Ishikawa (cell line): ENCODE data around the gene CISD3.

Experiments used
- CEBPB ChIP-seq: IDR thresholded peaks from 2 replicates; pipeline ENCODE4 v1.6.1; 2012
- CREB1 ChIP-seq: IDR thresholded peaks from 2 replicates; pipeline ENCODE4 v1.6.1; 2012; ENCODE audit warnings: low read depth
- EGR1 ChIP-seq: IDR thresholded peaks from 2 replicates; pipeline ENCODE4 v1.6.1; 2012
- EP300 ChIP-seq: IDR thresholded peaks from 2 replicates; pipeline ENCODE4 v1.6.1; 2012; ENCODE audit warnings: borderline replicate concordance
- FOXM1 ChIP-seq: IDR thresholded peaks from 2 replicates; pipeline ENCODE4 v1.6.1; 2012; ENCODE audit warnings: low read depth, borderline replicate concordance
- NFIC ChIP-seq: IDR thresholded peaks from 2 replicates; pipeline ENCODE4 v1.6.1; 2012
- RAD21 ChIP-seq: IDR thresholded peaks from 2 replicates; pipeline ENCODE4 v1.6.1; 2012; ENCODE audit warnings: low read depth
- TAF1 ChIP-seq: IDR thresholded peaks from 2 replicates; pipeline ENCODE4 v1.6.1; 2012; ENCODE audit warnings: low read depth, mild to moderate bottlenecking
- TCF12 ChIP-seq: IDR thresholded peaks from 2 replicates; pipeline ENCODE4 v1.6.1; 2012; ENCODE audit warnings: low read depth
- TEAD4 ChIP-seq: IDR thresholded peaks from 2 replicates; pipeline ENCODE4 v1.6.1; 2012
- YY1 ChIP-seq: IDR thresholded peaks from 2 replicates; pipeline ENCODE4 v1.6.1; 2012; ENCODE audit warnings: low read depth
- ZBTB7A ChIP-seq: IDR thresholded peaks from 2 replicates; pipeline ENCODE4 v1.6.1; 2012; ENCODE audit warnings: low read depth
- TF ChIP-seq, protein P1 (sequence below): IDR thresholded peaks from 2 replicates; pipeline ENCODE4 v1.6.1; 2012
- TF ChIP-seq, protein P2 (sequence below): IDR thresholded peaks from 2 replicates; pipeline ENCODE4 v1.6.1; 2012; ENCODE audit warnings: low read depth, mild to moderate bottlenecking
- TF ChIP-seq, protein P3 (sequence below): IDR thresholded peaks from 2 replicates; pipeline ENCODE4 v1.6.1; 2012

Gene CISD3

DNA sequence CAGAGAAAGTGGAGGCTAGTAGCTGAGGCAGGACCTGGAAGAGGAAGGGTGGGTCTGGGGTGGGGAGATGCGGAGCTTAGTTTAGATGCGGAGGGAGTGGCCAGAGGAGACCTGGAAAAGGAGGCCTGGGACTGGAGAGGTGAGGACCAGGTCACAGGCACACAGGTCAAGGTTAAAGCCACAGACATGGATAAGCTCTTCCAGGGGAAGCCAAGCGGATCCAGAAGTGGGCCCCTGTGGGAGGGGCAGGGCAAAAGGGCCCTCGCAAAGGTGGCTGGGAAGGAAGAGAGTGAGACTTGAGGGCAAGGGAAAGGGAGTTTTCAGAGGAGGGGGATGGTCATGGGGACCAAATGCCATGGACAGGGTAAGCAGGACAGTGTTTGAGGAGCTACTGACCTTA lies 39.0 kb upstream of the CISD3 start:
- TF ChIP-seq TEAD4 (no peak), FOXM1 (no peak), TCF12 (no peak), YY1 (no peak), EP300 (no peak), CEBPB (no peak), RAD21 (no peak), CREB1 (no peak), TAF1 (no peak), NFIC (no peak), EGR1 (no peak), ZBTB7A (no peak)
- TF ChIP-seq, protein P1, sequence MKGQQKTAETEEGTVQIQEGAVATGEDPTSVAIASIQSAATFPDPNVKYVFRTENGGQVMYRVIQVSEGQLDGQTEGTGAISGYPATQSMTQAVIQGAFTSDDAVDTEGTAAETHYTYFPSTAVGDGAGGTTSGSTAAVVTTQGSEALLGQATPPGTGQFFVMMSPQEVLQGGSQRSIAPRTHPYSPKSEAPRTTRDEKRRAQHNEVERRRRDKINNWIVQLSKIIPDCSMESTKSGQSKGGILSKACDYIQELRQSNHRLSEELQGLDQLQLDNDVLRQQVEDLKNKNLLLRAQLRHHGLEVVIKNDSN = no peak
- TF ChIP-seq, protein P2, sequence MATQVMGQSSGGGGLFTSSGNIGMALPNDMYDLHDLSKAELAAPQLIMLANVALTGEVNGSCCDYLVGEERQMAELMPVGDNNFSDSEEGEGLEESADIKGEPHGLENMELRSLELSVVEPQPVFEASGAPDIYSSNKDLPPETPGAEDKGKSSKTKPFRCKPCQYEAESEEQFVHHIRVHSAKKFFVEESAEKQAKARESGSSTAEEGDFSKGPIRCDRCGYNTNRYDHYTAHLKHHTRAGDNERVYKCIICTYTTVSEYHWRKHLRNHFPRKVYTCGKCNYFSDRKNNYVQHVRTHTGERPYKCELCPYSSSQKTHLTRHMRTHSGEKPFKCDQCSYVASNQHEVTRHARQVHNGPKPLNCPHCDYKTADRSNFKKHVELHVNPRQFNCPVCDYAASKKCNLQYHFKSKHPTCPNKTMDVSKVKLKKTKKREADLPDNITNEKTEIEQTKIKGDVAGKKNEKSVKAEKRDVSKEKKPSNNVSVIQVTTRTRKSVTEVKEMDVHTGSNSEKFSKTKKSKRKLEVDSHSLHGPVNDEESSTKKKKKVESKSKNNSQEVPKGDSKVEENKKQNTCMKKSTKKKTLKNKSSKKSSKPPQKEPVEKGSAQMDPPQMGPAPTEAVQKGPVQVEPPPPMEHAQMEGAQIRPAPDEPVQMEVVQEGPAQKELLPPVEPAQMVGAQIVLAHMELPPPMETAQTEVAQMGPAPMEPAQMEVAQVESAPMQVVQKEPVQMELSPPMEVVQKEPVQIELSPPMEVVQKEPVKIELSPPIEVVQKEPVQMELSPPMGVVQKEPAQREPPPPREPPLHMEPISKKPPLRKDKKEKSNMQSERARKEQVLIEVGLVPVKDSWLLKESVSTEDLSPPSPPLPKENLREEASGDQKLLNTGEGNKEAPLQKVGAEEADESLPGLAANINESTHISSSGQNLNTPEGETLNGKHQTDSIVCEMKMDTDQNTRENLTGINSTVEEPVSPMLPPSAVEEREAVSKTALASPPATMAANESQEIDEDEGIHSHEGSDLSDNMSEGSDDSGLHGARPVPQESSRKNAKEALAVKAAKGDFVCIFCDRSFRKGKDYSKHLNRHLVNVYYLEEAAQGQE = no peak
- TF ChIP-seq, protein P3, sequence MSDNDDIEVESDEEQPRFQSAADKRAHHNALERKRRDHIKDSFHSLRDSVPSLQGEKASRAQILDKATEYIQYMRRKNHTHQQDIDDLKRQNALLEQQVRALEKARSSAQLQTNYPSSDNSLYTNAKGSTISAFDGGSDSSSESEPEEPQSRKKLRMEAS = no peak

DNA sequence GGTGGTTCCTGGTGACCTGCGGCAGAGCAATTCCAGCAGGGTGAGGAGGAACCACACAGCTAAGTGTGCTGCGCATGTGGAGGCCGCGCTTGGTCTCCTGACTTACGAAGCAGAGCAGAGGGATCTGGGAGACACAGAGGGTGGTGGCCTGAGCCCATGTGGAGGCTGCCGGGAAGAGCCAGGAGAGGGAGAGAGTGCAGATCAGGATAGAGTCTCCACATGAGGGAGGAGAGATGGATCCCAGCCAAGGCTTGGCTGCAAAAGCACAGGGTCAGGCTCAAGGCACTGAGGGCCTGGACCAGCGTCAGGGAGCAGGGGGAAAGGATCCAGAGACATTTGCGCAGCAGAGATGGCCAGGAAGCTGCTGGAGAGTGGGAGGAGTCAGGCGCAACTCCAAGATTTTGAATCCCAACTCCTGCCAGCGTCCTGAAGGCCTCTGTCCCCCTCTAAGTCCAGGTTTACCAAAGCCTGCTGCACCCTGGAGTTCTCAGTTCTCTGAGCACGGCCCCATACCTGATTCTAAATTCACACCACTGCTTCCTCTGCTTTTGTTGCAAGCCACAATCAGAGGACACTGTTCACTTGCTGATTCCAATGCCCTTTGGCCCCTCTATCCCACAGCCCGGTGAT lies 36.3 kb upstream of the CISD3 start:
- TF ChIP-seq CEBPB (no peak), EGR1 (no peak), FOXM1 (no peak), NFIC (no peak), YY1 (no peak), TAF1 (no peak)
- TF ChIP-seq, protein P2 = no peak

DNA sequence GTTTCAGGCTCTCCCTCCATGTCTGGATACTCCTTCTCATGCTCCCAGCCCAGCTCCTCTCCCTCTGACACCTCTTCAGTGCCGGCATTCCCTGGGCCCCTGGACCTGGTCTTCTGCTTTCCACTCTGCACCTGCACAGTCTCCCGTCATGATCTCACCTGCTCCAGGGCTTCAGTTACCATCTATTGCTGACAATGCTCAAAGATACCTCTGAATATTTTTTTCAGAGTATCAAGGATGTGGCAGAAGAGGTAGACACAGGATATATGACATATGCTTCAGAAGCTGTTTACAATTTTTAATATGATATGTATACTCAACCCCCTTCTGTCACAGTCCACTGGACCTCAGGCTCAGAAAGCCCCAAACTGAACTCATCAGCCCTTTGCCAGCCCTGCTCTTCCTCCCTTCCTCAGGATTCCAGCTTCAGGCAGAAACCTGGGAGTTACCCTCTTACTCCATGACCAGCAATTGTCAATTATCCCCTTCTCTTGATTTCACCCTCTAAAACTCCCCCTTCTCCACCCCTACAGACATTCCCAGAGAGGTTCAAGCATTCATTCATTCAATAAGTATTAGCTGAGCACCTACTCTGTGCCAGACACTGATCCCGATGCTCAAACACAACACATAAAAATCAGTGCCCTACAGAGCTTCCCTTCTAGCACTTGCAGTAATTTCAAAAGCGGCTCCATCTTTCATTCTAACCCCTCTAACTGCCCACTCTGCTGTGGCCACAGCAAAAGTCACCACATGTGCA lies 32.9 kb upstream of the CISD3 start:
- TF ChIP-seq TCF12 = no peak

DNA sequence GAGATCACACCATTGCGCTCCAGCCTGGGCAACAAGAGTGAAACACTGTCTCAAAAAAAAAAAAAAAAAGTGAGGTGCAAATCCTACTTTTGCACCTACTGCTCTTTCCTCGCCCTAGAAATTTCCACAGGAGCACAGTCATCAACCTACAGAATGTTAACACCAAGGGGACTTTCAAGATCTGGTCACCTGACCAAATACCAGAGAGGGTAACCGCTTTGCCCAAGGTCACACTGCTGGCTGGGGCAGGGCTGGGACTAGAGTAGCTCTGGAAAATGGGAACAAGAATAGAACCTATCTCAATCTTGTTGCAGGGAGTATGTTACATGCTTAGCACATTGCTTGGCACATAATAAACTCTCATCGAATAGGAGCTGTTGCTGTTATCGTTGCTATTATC lies 31.4 kb upstream of the CISD3 start:
- TF ChIP-seq TCF12 = no peak
- TF ChIP-seq CREB1 = no peak
- TF ChIP-seq RAD21 = no peak
- TF ChIP-seq ZBTB7A = no peak
- TF ChIP-seq, protein P1 = no peak
- TF ChIP-seq TEAD4 = no peak
- TF ChIP-seq, protein P2 = no peak
- TF ChIP-seq EP300 = no peak
- TF ChIP-seq YY1 = no peak
- TF ChIP-seq, protein P3 = no peak
- TF ChIP-seq EGR1 = no peak
- no peak for TF ChIP-seq NFIC

DNA sequence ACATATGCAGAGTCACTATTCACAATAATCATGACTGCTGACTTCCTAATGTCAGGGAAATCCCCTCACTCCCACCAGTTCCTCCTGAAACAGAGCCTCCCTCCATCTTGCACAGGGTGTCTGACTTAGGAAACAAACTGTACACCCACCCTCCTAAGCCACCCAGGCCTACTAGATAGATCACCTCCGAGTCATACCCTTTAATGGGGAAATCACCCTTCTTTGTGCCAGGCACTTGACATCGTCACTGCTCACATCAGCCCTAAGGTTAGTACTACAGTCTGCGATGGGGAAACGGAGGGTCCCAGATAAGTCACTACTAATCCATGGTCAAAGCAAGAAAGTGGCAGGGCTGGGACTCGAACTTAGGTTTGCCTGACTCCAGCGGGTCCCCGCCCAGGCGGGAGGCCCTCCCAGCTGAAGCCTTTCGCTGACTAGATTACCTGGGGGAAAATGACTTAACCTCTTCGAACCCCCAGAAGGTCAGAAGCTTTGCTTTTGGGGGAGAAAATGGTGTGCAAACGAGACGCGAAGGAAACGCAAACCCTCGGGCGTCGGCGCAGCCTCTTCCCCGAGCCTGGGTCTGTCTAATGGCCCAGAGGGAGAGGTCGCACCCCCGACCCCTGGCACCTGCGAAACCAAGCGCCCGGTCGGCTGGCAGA lies 28.5 kb upstream of the CISD3 start:
- no peak for TF ChIP-seq NFIC
- TF ChIP-seq TAF1 = no peak
- 0 out of 2 replicates have a peak, but pooled peaks have one; percentile 7 for TF ChIP-seq CREB1
- TF ChIP-seq RAD21 = no peak
- TF ChIP-seq EP300 = no peak
- TF ChIP-seq, protein P2 = no peak
- TF ChIP-seq ZBTB7A = peak; percentile 65; the same call in 1 of the 2 replicates
